Suprapubic skin (tissue), 4 donors: ENCODE results near the gene HDGFL3. TPM values are rescaled to one million over a fixed set of nuclear protein-coding genes. Genes with fewer than 3 reads are reported as not detected.
"Not testable (repeated sequence)": the region's sequence is repeated elsewhere in the genome, so short reads cannot be mapped to it uniquely, and the experiment has no call there.

Source experiments
- DNase-seq, 2 donors: peaks; one replicate each; pipeline ENCODE4 v3.0.0-alpha.2; 2019; ENCODE audit warnings: low spot score in 2 of 2
- H3K27ac ChIP-seq: fragments of 200-600 bp; sonication (generic); one replicate; pipeline ENCODE4 v1.5.1; 2019
- H3K27me3 ChIP-seq: fragments of 200-600 bp; sonication (generic); one replicate; pipeline ENCODE4 v1.5.1; 2019
- H3K36me3 ChIP-seq: fragments of 200-600 bp; sonication (generic); one replicate; pipeline ENCODE4 v1.5.1; 2019
- H3K4me1 ChIP-seq: fragments of 200-600 bp; sonication (generic); one replicate; pipeline ENCODE4 v1.5.1; 2019
- H3K4me3 ChIP-seq: fragments of 200-600 bp; sonication (generic); one replicate; pipeline ENCODE4 v1.5.1; 2019; ENCODE audit warnings: mild to moderate bottlenecking
- H3K9me3 ChIP-seq: fragments of 200-600 bp; sonication (generic); one replicate; pipeline ENCODE4 v1.5.1; 2019
- CTCF ChIP-seq, 2 donors: fragments of 200-600 bp in 1 of 2; fragments of 450-650 bp in 1 of 2; sonication (generic) in 1 of 2; IDR thresholded peaks; one replicate each; pipeline ENCODE4 v1.5.1; 2016 to 2019; ENCODE audit warnings: antibody characterized with exemption in 2 of 2, mild to moderate bottlenecking in 1 of 2, moderate library complexity in 1 of 2
- EP300 ChIP-seq: sonication (generic); formaldehyde crosslinking; IDR thresholded peaks from one replicate; pipeline ENCODE4 v1.6.1; 2017; ENCODE audit warnings: antibody characterized with exemption
- POLR2A ChIP-seq, 2 donors: fragments of 450-650 bp; IDR thresholded peaks; one replicate each; pipeline ENCODE4 v1.6.1; 2017; ENCODE audit warnings: antibody characterized with exemption in 2 of 2, mild to moderate bottlenecking in 2 of 2, moderate library complexity in 2 of 2
- POLR2AphosphoS5 ChIP-seq, 3 donors: sonication (generic); formaldehyde crosslinking; IDR thresholded peaks; one replicate each; pipeline ENCODE4 v1.6.1; 2017; ENCODE audit warnings: antibody characterized with exemption in 3 of 3
- WGBS: methylation state at CpG from one replicate; pipeline ENCODE4 v1.1.5; 2018; 5-methylcytosine and 5-hydroxymethylcytosine counted together
- total RNA-seq, 4 donors: library from RNA; depleted of rRNA; stranded (reverse); fragments of >200 nt; gene quantifications; one replicate each; pipeline ENCODE4 v1.1.0, GENCODE V29; 2016

The HDGFL3 gene
- total RNA-seq, 4 donors from 2014 or later, result 3.7 to 11.3 (median 6.0) TPM

GRCh38 chr15:83185561-83185960 lies 22.1 kb downstream of the HDGFL3 start:
- Histone ChIP-seq H3K27ac (no peak overlapping the region), H3K4me3 (no peak overlapping the region), H3K9me3 (no peaks in the 10 kb centered on the region), H3K4me1 (no peaks in the 10 kb centered on the region), H3K36me3 (no peaks in the 10 kb centered on the region), H3K27me3 (no peaks in the 10 kb centered on the region)
- TF ChIP-seq EP300 (no peak), POLR2AphosphoS5 (IDR thresholded peaks at IDR 0.05) (no peak), CTCF (IDR thresholded peaks at IDR 0.05) (no peak), POLR2A (IDR thresholded peaks at IDR 0.05) (no peak)
- DNase-seq, result no peak
- WGBS, result 98% methylated on average over 3 of the region's 3 CpGs

- 98% methylated on average over 2 of the region's 3 CpGs for WGBS
- no peaks in the 10 kb centered on the region for H3K36me3 ChIP-seq
- no peak for TF ChIP-seq EP300
- no peak for TF ChIP-seq CTCF (IDR thresholded peaks at IDR 0.05)
- no peak for TF ChIP-seq POLR2A (IDR thresholded peaks at IDR 0.05)
- TF ChIP-seq POLR2AphosphoS5 (IDR thresholded peaks at IDR 0.05), result no peak
Observed at GRCh38 chr15:83178869-83179325, 28.7 kb downstream of the HDGFL3 start.

DNA sequence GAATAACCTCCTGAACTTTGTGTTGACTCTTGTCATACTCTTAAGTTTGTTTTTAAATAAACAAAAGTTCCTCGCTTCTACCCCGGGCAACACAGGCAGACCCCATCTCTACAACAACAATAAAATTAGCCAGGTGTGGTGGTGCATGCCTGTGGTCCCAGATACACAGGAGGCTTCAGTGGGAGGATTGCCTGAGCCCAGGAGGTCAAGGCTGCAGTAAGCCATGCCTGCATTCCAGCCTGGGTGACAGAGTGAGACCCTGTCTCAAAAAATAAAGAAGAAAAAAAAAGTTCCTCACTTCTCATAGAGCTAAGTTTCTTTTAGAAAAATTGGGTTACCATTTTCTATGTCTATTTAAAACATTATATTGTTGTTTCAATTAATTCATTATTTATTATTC lies 29.2 kb downstream of the HDGFL3 start:
- Histone ChIP-seq H3K9me3 (no peaks in the 10 kb centered on the region), H3K4me3 (no peak overlapping the region), H3K27me3 (no peaks in the 10 kb centered on the region), H3K4me1 (no peaks in the 10 kb centered on the region), H3K36me3 (no peaks in the 10 kb centered on the region), H3K27ac (no peak overlapping the region)
- DNase-seq, result no peak
- WGBS, result 81% methylated on average over 2 of the region's 2 CpGs
- no peak for TF ChIP-seq EP300
- TF ChIP-seq CTCF (IDR thresholded peaks at IDR 0.05), result no peak
- TF ChIP-seq POLR2A (IDR thresholded peaks at IDR 0.05), result no peak
- TF ChIP-seq POLR2AphosphoS5 (IDR thresholded peaks at IDR 0.05), result no peak

More at GRCh38 chr15:83178869-83179325, 28.7 kb downstream of the HDGFL3 start:
- no peaks in the 10 kb centered on the region for H3K27me3 ChIP-seq
- no peaks in the 10 kb centered on the region for H3K9me3 ChIP-seq
- DNase-seq, result no peak
- H3K4me1 ChIP-seq, result no peaks in the 10 kb centered on the region
- H3K27ac ChIP-seq, result no peak overlapping the region
- H3K4me3 ChIP-seq, result no peak overlapping the region

DNA sequence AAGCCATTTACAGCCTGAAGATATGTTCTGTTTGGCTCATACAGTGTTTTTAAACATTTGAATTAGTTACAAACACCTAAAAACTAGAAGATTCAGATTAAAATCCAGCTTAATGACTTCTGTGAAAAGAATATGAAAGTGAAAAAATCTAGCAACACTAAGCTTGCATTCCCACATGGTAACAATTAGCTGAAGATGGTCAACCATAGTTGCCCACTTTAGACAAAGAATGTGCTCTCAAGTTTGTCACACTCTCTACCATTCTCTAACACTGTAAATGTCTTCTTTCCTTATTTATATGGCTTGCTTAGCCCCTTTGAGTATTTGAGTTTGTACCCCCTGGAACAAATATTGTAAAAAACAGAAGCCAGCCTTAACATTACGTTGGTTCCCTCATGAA lies 32.7 kb downstream of the HDGFL3 start:
- DNase-seq, result no peak
- TF ChIP-seq POLR2AphosphoS5 (IDR thresholded peaks at IDR 0.05) (no peak), POLR2A (IDR thresholded peaks at IDR 0.05) (no peak), EP300 (no peak), CTCF (IDR thresholded peaks at IDR 0.05) (no peak)
- Histone ChIP-seq H3K27me3 (no peaks in the 10 kb centered on the region), H3K4me3 (no peak overlapping the region), H3K36me3 (no peaks in the 10 kb centered on the region), H3K27ac (no peak overlapping the region), H3K9me3 (no peaks in the 10 kb centered on the region), H3K4me1 (no peaks in the 10 kb centered on the region)
- WGBS, result 89% methylated on average over 1 of the region's 1 CpG

- Histone ChIP-seq H3K36me3 (no peaks in the 10 kb centered on the region), H3K4me3 (no peak overlapping the region), H3K27me3 (no peaks in the 10 kb centered on the region), H3K4me1 (no peaks in the 10 kb centered on the region), H3K9me3 (peaks cover 15% of the 10 kb centered on the region), H3K27ac (no peak overlapping the region)
- TF ChIP-seq EP300 (no peak), CTCF (IDR thresholded peaks at IDR 0.05) (no peak), POLR2A (IDR thresholded peaks at IDR 0.05) (no peak), POLR2AphosphoS5 (IDR thresholded peaks at IDR 0.05) (no peak)
- DNase-seq, result no peak
- 70% methylated on average over 4 of the region's 4 CpGs for WGBS
Observed at GRCh38 chr15:83170474-83171165, 37.0 kb downstream of the HDGFL3 start.

GRCh38 chr15:83169576-83169975 lies 38.0 kb downstream of the HDGFL3 start:
- not testable (repeated sequence) for H3K27ac ChIP-seq, H3K36me3 ChIP-seq, H3K4me3 ChIP-seq, H3K27me3 ChIP-seq, DNase-seq, H3K4me1 ChIP-seq
- H3K9me3 ChIP-seq, result peaks cover 15% of the 10 kb centered on the region
- WGBS, result 91% methylated on average over 5 of the region's 5 CpGs
